Measurements from ENCODE around the gene DIPK1B. TPM values are rescaled to one million over a fixed set of nuclear protein-coding genes. Genes with fewer than 3 reads are reported as not detected.

DIPK1B gene
- total RNA-seq, 6 experiments from 2014 or later, result not detected

DNA sequence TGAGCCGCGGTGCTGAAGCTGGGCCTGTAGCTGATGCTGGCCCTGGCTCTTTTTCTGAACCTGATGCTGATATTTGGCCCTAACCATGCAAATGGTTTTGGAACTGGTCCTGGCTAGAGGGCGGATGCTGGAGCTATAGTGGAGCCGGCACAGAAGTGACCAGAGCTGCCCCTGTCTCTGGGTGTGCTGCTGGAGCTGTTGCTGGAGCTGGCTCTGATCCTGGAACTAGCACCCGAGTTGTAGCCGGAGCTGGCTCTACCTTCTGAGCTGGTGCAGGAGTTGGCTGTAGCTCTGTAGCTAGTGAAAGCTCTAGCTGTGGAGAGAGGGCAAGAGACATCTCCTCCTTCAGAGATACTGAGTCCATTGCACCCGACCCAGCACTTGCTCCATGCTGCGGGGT, 17.6 kb downstream of the DIPK1B start:
- Mint-ChIP-seq H3K27me3 (ENCODE audit: insufficient read depth) (peaks cover 12% of the 10 kb centered on the region), H3K4me1 (ENCODE audit: low read depth) (peaks cover 25% of the 10 kb centered on the region)

DNA sequence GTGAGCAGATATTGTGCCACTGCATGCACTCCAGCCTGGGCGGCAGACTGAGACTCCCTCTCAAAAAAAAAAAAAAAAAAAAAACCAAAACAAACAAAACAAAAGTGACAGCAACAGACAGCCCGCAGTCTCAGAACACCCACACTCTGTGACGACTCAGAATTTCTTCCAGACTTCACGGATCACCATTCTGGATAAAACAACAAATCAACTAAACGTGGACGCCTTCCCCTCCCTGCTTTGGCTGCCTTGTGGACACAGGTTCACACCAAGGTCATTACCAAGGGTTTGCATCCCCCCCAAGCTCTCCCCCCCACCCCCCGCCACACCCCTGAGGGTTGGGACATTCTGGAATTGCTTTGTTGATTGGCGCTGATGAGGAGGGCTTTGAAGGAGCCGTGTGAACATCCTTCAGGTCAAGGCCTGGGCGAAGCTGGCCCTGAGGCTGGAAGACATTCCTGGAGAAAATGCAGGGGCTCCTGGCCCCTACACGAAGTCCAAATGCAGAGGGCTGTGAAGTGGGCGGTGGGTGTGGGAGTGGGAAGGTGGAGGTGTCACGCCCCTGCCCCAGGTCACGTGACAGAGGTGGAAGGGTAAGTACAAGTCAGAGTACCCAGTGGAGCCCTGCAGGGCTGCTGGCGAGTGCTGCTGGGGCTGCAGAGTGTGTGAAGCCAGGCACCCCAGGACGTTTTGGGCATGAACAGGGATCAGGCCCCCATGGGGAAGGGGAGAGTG, 20.2 kb downstream of the DIPK1B start:
- H3K9me3 Mint-ChIP-seq, result peaks cover 1% of the 10 kb centered on the region; the same call in 1 of the 2 replicates
- H3K4me3 Mint-ChIP-seq, result no peak overlapping the region
- 0 out of 2 replicates have a peak, but pooled peaks cover under 1% of the 10 kb centered on the region for H3K36me3 Mint-ChIP-seq (ENCODE audit: low read depth)
- TF ChIP-seq, protein P1, sequence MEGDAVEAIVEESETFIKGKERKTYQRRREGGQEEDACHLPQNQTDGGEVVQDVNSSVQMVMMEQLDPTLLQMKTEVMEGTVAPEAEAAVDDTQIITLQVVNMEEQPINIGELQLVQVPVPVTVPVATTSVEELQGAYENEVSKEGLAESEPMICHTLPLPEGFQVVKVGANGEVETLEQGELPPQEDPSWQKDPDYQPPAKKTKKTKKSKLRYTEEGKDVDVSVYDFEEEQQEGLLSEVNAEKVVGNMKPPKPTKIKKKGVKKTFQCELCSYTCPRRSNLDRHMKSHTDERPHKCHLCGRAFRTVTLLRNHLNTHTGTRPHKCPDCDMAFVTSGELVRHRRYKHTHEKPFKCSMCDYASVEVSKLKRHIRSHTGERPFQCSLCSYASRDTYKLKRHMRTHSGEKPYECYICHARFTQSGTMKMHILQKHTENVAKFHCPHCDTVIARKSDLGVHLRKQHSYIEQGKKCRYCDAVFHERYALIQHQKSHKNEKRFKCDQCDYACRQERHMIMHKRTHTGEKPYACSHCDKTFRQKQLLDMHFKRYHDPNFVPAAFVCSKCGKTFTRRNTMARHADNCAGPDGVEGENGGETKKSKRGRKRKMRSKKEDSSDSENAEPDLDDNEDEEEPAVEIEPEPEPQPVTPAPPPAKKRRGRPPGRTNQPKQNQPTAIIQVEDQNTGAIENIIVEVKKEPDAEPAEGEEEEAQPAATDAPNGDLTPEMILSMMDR (IDR thresholded peaks at IDR 0.05), result no peak
- peaks cover 9% of the 10 kb centered on the region; the same call in 1 of the 2 replicates for H3K4me1 Mint-ChIP-seq (ENCODE audit: low read depth)
- peaks cover 8% of the 10 kb centered on the region for H3K27me3 Mint-ChIP-seq (ENCODE audit: insufficient read depth)
- no peak for DNase-seq
- H3K27ac Mint-ChIP-seq, result no peak overlapping the region

More for the DNA sequence above, 17.6 kb downstream of the DIPK1B start:
- peak overlapping the region; percentile 11; the same call in 1 of the 2 replicates for H3K4me3 Mint-ChIP-seq
- TF ChIP-seq, protein P1 (IDR thresholded peaks at IDR 0.05), result no peak
- DNase-seq, result no peak
- H3K36me3 Mint-ChIP-seq (ENCODE audit: low read depth), result peaks cover 15% of the 10 kb centered on the region
- H3K27ac Mint-ChIP-seq, result no peak overlapping the region
- H3K9me3 Mint-ChIP-seq, result peaks cover 5% of the 10 kb centered on the region; the same call in 1 of the 2 replicates

DNA sequence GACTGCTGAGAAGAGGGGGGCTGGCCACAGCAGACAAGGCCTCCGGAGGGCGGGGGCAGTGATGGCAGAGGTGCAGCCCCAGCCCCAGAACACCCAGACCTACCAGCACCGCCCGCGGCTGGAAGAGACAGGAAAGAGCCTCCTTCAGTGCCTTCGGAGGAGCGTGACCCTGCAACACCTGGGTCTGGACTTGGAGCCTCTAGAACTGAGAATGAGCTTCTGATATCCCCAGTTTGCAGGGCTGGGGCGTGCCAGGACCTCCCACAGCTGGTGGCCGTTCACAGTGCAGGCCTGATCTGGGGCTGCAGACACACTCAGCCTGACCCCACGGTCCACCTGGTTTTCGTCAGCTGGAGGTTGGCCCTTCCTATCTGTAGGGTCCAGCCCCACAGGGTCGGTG, 21.2 kb downstream of the DIPK1B start:
- Mint-ChIP-seq H3K27me3 (ENCODE audit: insufficient read depth) (peaks cover 8% of the 10 kb centered on the region; the same call in 1 of the 2 replicates), H3K4me1 (ENCODE audit: low read depth) (peaks cover 9% of the 10 kb centered on the region; the same call in 1 of the 2 replicates), H3K27ac (no peak overlapping the region), H3K4me3 (no peak overlapping the region), H3K36me3 (ENCODE audit: low read depth) (no peaks in the 10 kb centered on the region), H3K9me3 (no peaks in the 10 kb centered on the region)
- no peak for DNase-seq
- TF ChIP-seq, protein P1 (IDR thresholded peaks at IDR 0.05), result no peak

DNA sequence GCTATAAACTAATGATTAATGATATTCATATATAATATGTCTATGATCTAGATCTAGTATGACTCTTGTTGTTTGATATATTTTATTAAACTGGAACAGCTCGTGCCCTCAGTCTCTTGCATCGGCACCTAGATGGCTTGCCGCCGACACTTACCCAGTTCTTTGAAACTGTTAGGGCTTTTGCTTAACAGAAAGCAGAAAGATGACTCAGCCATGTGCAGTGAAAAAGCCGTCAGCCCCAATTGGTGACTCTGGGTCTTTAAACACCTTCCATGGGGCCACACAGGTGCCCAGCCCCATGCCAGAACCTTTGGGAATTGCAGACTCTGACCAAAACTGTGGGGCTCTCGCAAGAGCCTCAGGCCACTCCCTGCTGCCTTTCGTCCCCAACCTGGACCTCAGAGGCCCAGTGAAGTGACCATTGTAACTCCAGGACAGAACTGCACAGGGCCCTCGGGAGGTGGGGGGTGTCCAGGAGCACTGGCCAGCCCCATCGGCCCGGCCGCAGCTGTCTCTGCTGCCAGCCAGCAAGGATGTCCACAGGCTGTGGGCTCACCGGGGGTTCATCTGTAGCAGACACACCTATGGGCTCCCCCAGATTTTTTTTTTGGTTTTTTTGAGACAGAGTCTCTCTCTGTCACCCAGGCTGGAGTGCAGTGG, 22.6 kb downstream of the DIPK1B start:
- TF ChIP-seq, protein P1 (IDR thresholded peaks at IDR 0.05), result no peak
- Mint-ChIP-seq H3K4me3 (no peak overlapping the region), H3K4me1 (ENCODE audit: low read depth) (peaks cover 2% of the 10 kb centered on the region; the same call in 1 of the 2 replicates), H3K9me3 (no peaks in the 10 kb centered on the region), H3K27me3 (ENCODE audit: insufficient read depth) (peaks cover 16% of the 10 kb centered on the region; the same call in 1 of the 2 replicates), H3K27ac (no peak overlapping the region), H3K36me3 (ENCODE audit: low read depth) (no peaks in the 10 kb centered on the region)
- DNase-seq, result no peak

DNA sequence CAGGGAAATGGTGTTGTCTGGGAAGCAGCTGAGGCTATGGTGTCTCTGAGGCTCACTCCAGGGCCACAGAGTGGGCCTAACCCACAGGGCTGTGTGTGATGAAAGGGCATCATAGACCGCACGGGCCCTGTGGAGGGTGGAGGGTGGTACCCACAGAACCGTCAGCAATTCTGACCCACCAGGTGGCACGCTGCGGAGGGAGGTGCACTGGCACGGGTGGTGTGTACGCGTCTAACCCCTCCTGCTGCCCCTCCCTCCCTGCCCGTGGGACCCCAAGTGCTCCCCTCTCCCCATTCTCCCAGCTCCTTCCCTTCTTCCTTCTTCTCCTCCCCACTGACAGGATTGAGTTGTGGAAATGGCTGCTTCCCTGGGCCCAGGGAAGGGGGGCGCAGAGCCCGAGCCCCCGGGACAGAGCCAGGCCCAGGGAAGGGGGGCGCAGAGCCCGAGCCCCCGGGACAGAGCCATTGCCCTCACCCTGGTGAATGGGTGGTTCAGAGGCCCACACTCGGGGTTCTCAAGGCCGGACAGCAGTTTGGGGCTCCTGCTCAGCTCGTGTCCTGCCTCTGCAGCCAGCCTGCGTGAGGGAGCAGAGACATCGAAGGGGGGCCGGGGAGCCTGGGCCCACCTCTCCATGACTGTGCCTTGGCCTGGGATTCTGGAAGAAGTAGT, 23.6 kb downstream of the DIPK1B start:
- no peak overlapping the region for H3K27ac Mint-ChIP-seq
- TF ChIP-seq, protein P1 (IDR thresholded peaks at IDR 0.05), result no peak
- H3K4me3 Mint-ChIP-seq, result no peak overlapping the region
- no peak for DNase-seq
- no peaks in the 10 kb centered on the region for H3K9me3 Mint-ChIP-seq
- peaks cover 18% of the 10 kb centered on the region; the same call in 1 of the 2 replicates for H3K27me3 Mint-ChIP-seq (ENCODE audit: insufficient read depth)
- H3K36me3 Mint-ChIP-seq (ENCODE audit: low read depth), result no peaks in the 10 kb centered on the region
- H3K4me1 Mint-ChIP-seq (ENCODE audit: low read depth), result no peaks in the 10 kb centered on the region
